Activated naive CD4-positive, alpha-beta T cell treated with anti-CD3 and anti-CD28 coated beads, Interleukin-2, amount 10 ng/mL, durations not matched to agents 7 days and 5 days (primary cell): ENCODE measurements around the gene HMCN2.
"Not testable (repeated sequence)": the region's sequence is repeated elsewhere in the genome, so short reads cannot be mapped to it uniquely, and the experiment has no call there.

Experiments used
- CTCF ChIA-PET: fragments of 350-600 bp; sonication (Branson Sonifier 250); formaldehyde crosslinking; loops from one replicate; lab custom pipeline; 2021; ENCODE audit warnings: antibody characterized with exemption; lab: Charles Lee
- DNase-seq: peaks from one replicate; pipeline ENCODE4 v3.0.0-alpha.2; 2020
- H3K27ac Mint-ChIP-seq: one replicate; pipeline ENCODE4 v1.8.0; 2021; ENCODE audit warnings: mild to moderate bottlenecking, moderate library complexity, mixed read lengths
- H3K27me3 Mint-ChIP-seq: one replicate; pipeline ENCODE4 v1.8.0; 2021; ENCODE audit warnings: mild to moderate bottlenecking, mixed read lengths
- H3K36me3 Mint-ChIP-seq: one replicate; pipeline ENCODE4 v1.8.0; 2021; ENCODE audit warnings: mixed read lengths
- H3K4me1 Mint-ChIP-seq: one replicate; pipeline ENCODE4 v1.8.0; 2021; ENCODE audit warnings: mixed read lengths
- H3K4me3 Mint-ChIP-seq: one replicate; pipeline ENCODE4 v1.8.0; 2021; ENCODE audit warnings: mild to moderate bottlenecking, moderate library complexity, mixed read lengths
- H3K9me3 Mint-ChIP-seq: one replicate; pipeline ENCODE4 v1.8.0; 2021; ENCODE audit warnings: mixed read lengths

Gene HMCN2

GRCh38 chr9:130394320-130394719, 128.8 kb downstream of the HMCN2 start:
- Mint-ChIP-seq H3K27me3 (no peaks in the 10 kb centered on the region), H3K4me3 (no peak overlapping the region), H3K9me3 (no peaks in the 10 kb centered on the region), H3K36me3 (no peaks in the 10 kb centered on the region), H3K4me1 (no peaks in the 10 kb centered on the region), H3K27ac (no peak overlapping the region)
- CTCF ChIA-PET = no interaction called here
- DNase-seq = no peak

- peaks cover 4% of the 10 kb centered on the region for H3K27me3 Mint-ChIP-seq
- no peaks in the 10 kb centered on the region for H3K36me3 Mint-ChIP-seq
- no peak overlapping the region for H3K4me3 Mint-ChIP-seq
- no peaks in the 10 kb centered on the region for H3K4me1 Mint-ChIP-seq
- CTCF ChIA-PET = no interaction called here
- no peak for DNase-seq
- H3K9me3 Mint-ChIP-seq = no peaks in the 10 kb centered on the region
- no peak overlapping the region for H3K27ac Mint-ChIP-seq
Observed at GRCh38 chr9:130394814-130395470, 129.4 kb downstream of the HMCN2 start.

- no peak overlapping the region for H3K27ac Mint-ChIP-seq
- H3K9me3 Mint-ChIP-seq = no peaks in the 10 kb centered on the region
- no peak for DNase-seq
- CTCF ChIA-PET = interaction anchor here (0.5 kb wide), 1 partner anchor 282 kb away, joined by 3 read pairs; no protein-coding TSS in a partner anchor
- no peaks in the 10 kb centered on the region for H3K36me3 Mint-ChIP-seq
- H3K4me3 Mint-ChIP-seq = no peak overlapping the region
- H3K27me3 Mint-ChIP-seq = peaks cover 4% of the 10 kb centered on the region
- no peaks in the 10 kb centered on the region for H3K4me1 Mint-ChIP-seq
Observed at GRCh38 chr9:130395810-130396435, 130.4 kb downstream of the HMCN2 start.

GRCh38 chr9:130396581-130396980, 131.0 kb downstream of the HMCN2 start:
- no peak for DNase-seq
- Mint-ChIP-seq H3K4me3 (no peak overlapping the region), H3K9me3 (no peaks in the 10 kb centered on the region), H3K27me3 (peaks cover 4% of the 10 kb centered on the region), H3K4me1 (no peaks in the 10 kb centered on the region), H3K36me3 (no peaks in the 10 kb centered on the region), H3K27ac (no peak overlapping the region)
- CTCF ChIA-PET = no interaction called here

- Mint-ChIP-seq H3K36me3 (no peaks in the 10 kb centered on the region), H3K4me1 (no peaks in the 10 kb centered on the region), H3K27me3 (peaks cover 4% of the 10 kb centered on the region), H3K27ac (no peak overlapping the region), H3K9me3 (no peaks in the 10 kb centered on the region), H3K4me3 (no peak overlapping the region)
- CTCF ChIA-PET = interaction anchor here (1.4 kb wide), 1 partner anchor 19 kb away, joined by 3 read pairs; no protein-coding TSS in a partner anchor
- DNase-seq = no peak
Observed at GRCh38 chr9:130398487-130399240, 133.1 kb downstream of the HMCN2 start.

GRCh38 chr9:130399768-130400167, 134.2 kb downstream of the HMCN2 start:
- Mint-ChIP-seq H3K27me3 (peaks cover 4% of the 10 kb centered on the region), H3K9me3 (no peaks in the 10 kb centered on the region)

GRCh38 chr9:130400870-130401269, 135.3 kb downstream of the HMCN2 start:
- Mint-ChIP-seq H3K4me3 (no peak overlapping the region), H3K9me3 (no peaks in the 10 kb centered on the region), H3K36me3 (no peaks in the 10 kb centered on the region), H3K27me3 (peaks cover 4% of the 10 kb centered on the region), H3K27ac (no peak overlapping the region), H3K4me1 (no peaks in the 10 kb centered on the region)
- no peak for DNase-seq
- CTCF ChIA-PET = no interaction called here

More at GRCh38 chr9:130399768-130400167, 134.2 kb downstream of the HMCN2 start:
- CTCF ChIA-PET = interaction anchor here (1.4 kb wide), 1 partner anchor 17 kb away, joined by 3 read pairs; no protein-coding TSS in a partner anchor
- Mint-ChIP-seq H3K4me1 (no peaks in the 10 kb centered on the region), H3K36me3 (no peaks in the 10 kb centered on the region), H3K4me3 (no peak overlapping the region), H3K27ac (no peak overlapping the region)
- no peak for DNase-seq

- H3K27ac Mint-ChIP-seq, H3K36me3 Mint-ChIP-seq, H3K27me3 Mint-ChIP-seq, H3K9me3 Mint-ChIP-seq, H3K4me3 Mint-ChIP-seq, DNase-seq, CTCF ChIA-PET, H3K4me1 Mint-ChIP-seq: not testable (repeated sequence)
Observed at GRCh38 chr9:130401742-130402141, 136.2 kb downstream of the HMCN2 start.

GRCh38 chr9:130402243-130402642, 136.7 kb downstream of the HMCN2 start:
- H3K36me3 Mint-ChIP-seq = no peaks in the 10 kb centered on the region
- DNase-seq = no peak
- no peaks in the 10 kb centered on the region for H3K9me3 Mint-ChIP-seq
- peaks cover 4% of the 10 kb centered on the region for H3K27me3 Mint-ChIP-seq
- H3K27ac Mint-ChIP-seq = no peak overlapping the region
- CTCF ChIA-PET = no interaction called here
- H3K4me3 Mint-ChIP-seq = no peak overlapping the region
- H3K4me1 Mint-ChIP-seq = no peaks in the 10 kb centered on the region

GRCh38 chr9:130402645-130403440, 137.3 kb downstream of the HMCN2 start:
- Mint-ChIP-seq H3K36me3 (no peaks in the 10 kb centered on the region), H3K4me3 (no peak overlapping the region), H3K9me3 (no peaks in the 10 kb centered on the region)

GRCh38 chr9:130405657-130406257, 140.2 kb downstream of the HMCN2 start:
- H3K27ac Mint-ChIP-seq = no peak overlapping the region
- H3K27me3 Mint-ChIP-seq = peaks cover 7% of the 10 kb centered on the region
- DNase-seq = no peak
- H3K4me3 Mint-ChIP-seq = no peak overlapping the region
- H3K36me3 Mint-ChIP-seq = no peaks in the 10 kb centered on the region
- CTCF ChIA-PET = no interaction called here
- H3K4me1 Mint-ChIP-seq = no peaks in the 10 kb centered on the region
- H3K9me3 Mint-ChIP-seq = no peaks in the 10 kb centered on the region

More at GRCh38 chr9:130402645-130403440, 137.3 kb downstream of the HMCN2 start:
- no peak for DNase-seq
- CTCF ChIA-PET = no interaction called here
- Mint-ChIP-seq H3K27me3 (peaks cover 5% of the 10 kb centered on the region), H3K4me1 (no peaks in the 10 kb centered on the region), H3K27ac (no peak overlapping the region)

- no peak for DNase-seq
- H3K27me3 Mint-ChIP-seq = peaks cover 11% of the 10 kb centered on the region
- H3K27ac Mint-ChIP-seq = no peak overlapping the region
- H3K9me3 Mint-ChIP-seq = no peaks in the 10 kb centered on the region
- H3K4me1 Mint-ChIP-seq = no peaks in the 10 kb centered on the region
- CTCF ChIA-PET = no interaction called here
- no peaks in the 10 kb centered on the region for H3K36me3 Mint-ChIP-seq
- H3K4me3 Mint-ChIP-seq = no peak overlapping the region
Observed at GRCh38 chr9:130406278-130406895, 140.8 kb downstream of the HMCN2 start.

GRCh38 chr9:130407916-130408663, 142.5 kb downstream of the HMCN2 start:
- Mint-ChIP-seq H3K36me3 (no peaks in the 10 kb centered on the region), H3K9me3 (no peaks in the 10 kb centered on the region), H3K27me3 (peaks cover 16% of the 10 kb centered on the region), H3K27ac (no peak overlapping the region), H3K4me3 (no peak overlapping the region), H3K4me1 (no peaks in the 10 kb centered on the region)
- CTCF ChIA-PET = no interaction called here
- no peak for DNase-seq
